HL-60 (cell line): Measurements from ENCODE around the gene TXNDC16.

Source experiments
- DNase-seq, 2 experiments: peaks; one replicate each; pipeline ENCODE4 v3.0.0-alpha.2; 2010 to 2020; ENCODE audit warnings: low read depth in 1 of 2, low spot score in 1 of 2
- H3K27ac ChIP-seq: fragments of 250-450 bp; sonication (Bioruptor Pico); replicated peaks from 2 replicates; pipeline ENCODE4 v1.5.1; 2020; ENCODE audit warnings: mild to moderate bottlenecking, moderate library complexity
- H3K27me3 ChIP-seq: fragments of 250-450 bp; sonication (Bioruptor Pico); 2 replicates; pipeline ENCODE4 v1.5.1; 2021; ENCODE audit warnings: mild to moderate bottlenecking, moderate library complexity; ENCODE audit not compliant: insufficient read depth, poor library complexity, severe bottlenecking
- H3K4me3 ChIP-seq: replicated peaks from 2 replicates; pipeline ENCODE4 v1.5.1; 2011; ENCODE audit warnings: mild to moderate bottlenecking, control low read depth, low read length; ENCODE audit not compliant: insufficient read depth
- GABPA ChIP-seq: IDR thresholded peaks from 2 replicates; pipeline ENCODE4 v1.6.1; 2012; ENCODE audit warnings: low read depth
- POLR2AphosphoS5 ChIP-seq: IDR thresholded peaks from 2 replicates; pipeline ENCODE4 v1.6.1; 2012; ENCODE audit warnings: low read depth
- SPI1 ChIP-seq: IDR thresholded peaks from 2 replicates; pipeline ENCODE4 v1.6.1; 2012; ENCODE audit warnings: low read depth, mild to moderate bottlenecking, borderline replicate concordance
- TF ChIP-seq, protein P1 (sequence below): IDR thresholded peaks from 2 replicates; pipeline ENCODE4 v1.6.1; 2012; ENCODE audit warnings: low read depth; ENCODE audit not compliant: insufficient replicate concordance
- TF ChIP-seq, protein P2 (sequence below): IDR thresholded peaks from one replicate; pipeline ENCODE4 v1.5.1; 2011; ENCODE audit warnings: low read length, control low read depth, inconsistent platforms; ENCODE audit not compliant: insufficient read depth

TXNDC16 gene

DNA sequence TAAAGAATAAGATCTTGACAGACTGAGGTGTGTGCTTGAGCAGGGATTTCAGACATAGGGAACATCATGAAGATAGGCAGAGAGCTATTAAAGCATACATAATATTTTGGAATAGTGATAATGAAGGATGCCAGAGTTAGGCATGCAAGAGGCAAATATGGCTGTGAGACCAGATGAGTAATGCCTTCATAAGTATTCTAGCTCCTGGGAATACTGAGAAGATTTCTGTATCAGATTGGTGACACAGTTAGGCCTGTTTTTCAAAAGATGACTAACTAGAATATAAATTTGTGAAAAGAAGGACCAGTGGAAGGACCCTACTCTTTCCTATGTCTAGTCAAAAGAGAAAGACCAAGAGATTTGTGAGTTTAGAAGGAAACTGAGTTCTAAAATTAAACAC is 108.8 kb downstream of the TXNDC16 start:
- DNase-seq = no peak
- Histone ChIP-seq H3K27me3 (no peaks in the 10 kb centered on the region), H3K4me3 (no peak overlapping the region), H3K27ac (no peak overlapping the region)
- TF ChIP-seq, protein P1, sequence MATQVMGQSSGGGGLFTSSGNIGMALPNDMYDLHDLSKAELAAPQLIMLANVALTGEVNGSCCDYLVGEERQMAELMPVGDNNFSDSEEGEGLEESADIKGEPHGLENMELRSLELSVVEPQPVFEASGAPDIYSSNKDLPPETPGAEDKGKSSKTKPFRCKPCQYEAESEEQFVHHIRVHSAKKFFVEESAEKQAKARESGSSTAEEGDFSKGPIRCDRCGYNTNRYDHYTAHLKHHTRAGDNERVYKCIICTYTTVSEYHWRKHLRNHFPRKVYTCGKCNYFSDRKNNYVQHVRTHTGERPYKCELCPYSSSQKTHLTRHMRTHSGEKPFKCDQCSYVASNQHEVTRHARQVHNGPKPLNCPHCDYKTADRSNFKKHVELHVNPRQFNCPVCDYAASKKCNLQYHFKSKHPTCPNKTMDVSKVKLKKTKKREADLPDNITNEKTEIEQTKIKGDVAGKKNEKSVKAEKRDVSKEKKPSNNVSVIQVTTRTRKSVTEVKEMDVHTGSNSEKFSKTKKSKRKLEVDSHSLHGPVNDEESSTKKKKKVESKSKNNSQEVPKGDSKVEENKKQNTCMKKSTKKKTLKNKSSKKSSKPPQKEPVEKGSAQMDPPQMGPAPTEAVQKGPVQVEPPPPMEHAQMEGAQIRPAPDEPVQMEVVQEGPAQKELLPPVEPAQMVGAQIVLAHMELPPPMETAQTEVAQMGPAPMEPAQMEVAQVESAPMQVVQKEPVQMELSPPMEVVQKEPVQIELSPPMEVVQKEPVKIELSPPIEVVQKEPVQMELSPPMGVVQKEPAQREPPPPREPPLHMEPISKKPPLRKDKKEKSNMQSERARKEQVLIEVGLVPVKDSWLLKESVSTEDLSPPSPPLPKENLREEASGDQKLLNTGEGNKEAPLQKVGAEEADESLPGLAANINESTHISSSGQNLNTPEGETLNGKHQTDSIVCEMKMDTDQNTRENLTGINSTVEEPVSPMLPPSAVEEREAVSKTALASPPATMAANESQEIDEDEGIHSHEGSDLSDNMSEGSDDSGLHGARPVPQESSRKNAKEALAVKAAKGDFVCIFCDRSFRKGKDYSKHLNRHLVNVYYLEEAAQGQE = no peak

DNA sequence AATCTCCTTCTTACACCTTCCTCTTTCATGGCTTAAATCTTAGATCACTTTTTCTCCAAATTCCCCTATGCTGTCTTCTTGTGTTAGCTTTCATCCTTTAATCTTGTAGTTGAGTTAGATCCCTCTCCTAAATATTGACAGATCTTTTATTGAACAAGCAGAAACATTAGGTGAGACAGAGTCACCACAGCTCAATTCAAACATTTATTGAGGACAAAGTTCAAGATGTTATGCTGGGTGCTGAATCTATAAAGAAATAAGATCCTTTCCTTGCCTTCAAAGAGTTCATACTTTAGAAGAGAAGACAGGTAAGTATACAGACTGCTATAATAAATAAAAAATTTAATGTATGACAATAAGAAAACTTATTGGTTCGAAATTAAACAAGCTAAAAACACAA is 109.7 kb downstream of the TXNDC16 start:
- no peak for DNase-seq
- TF ChIP-seq, protein P2, sequence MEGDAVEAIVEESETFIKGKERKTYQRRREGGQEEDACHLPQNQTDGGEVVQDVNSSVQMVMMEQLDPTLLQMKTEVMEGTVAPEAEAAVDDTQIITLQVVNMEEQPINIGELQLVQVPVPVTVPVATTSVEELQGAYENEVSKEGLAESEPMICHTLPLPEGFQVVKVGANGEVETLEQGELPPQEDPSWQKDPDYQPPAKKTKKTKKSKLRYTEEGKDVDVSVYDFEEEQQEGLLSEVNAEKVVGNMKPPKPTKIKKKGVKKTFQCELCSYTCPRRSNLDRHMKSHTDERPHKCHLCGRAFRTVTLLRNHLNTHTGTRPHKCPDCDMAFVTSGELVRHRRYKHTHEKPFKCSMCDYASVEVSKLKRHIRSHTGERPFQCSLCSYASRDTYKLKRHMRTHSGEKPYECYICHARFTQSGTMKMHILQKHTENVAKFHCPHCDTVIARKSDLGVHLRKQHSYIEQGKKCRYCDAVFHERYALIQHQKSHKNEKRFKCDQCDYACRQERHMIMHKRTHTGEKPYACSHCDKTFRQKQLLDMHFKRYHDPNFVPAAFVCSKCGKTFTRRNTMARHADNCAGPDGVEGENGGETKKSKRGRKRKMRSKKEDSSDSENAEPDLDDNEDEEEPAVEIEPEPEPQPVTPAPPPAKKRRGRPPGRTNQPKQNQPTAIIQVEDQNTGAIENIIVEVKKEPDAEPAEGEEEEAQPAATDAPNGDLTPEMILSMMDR = no peak
- no peak for TF ChIP-seq POLR2AphosphoS5
- TF ChIP-seq, protein P1 = no peak
- TF ChIP-seq GABPA = no peak
- TF ChIP-seq SPI1 = no peak
- Histone ChIP-seq H3K4me3 (no peak overlapping the region), H3K27ac (no peak overlapping the region), H3K27me3 (no peaks in the 10 kb centered on the region)

DNA sequence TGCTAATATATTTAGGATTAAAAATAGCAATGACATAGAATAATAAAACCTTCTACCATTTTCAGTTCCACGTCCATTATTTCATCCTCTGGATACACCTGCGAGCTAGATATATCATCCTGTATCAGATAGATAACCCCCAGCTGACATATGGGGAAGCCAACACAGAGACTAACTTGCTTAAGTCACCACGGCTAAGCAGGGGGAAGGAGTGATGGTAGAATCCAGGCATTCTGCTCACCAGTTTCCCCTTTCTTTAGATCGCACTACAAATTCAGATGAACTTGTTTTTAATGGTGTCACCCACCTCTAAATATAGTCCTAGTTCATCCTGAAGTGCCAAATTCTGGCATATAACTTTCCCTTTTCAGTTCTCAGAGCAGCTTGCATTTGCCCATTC is 110.1 kb downstream of the TXNDC16 start:
- TF ChIP-seq, protein P1 = no peak
- TF ChIP-seq, protein P2 = no peak
- TF ChIP-seq GABPA = no peak
- no peak for TF ChIP-seq POLR2AphosphoS5
- no peak for TF ChIP-seq SPI1
- no peaks in the 10 kb centered on the region for H3K27me3 ChIP-seq
- H3K27ac ChIP-seq = no peak overlapping the region
- peak in 1 of 2 experiments; percentile 52 for DNase-seq
- no peak overlapping the region for H3K4me3 ChIP-seq

DNA sequence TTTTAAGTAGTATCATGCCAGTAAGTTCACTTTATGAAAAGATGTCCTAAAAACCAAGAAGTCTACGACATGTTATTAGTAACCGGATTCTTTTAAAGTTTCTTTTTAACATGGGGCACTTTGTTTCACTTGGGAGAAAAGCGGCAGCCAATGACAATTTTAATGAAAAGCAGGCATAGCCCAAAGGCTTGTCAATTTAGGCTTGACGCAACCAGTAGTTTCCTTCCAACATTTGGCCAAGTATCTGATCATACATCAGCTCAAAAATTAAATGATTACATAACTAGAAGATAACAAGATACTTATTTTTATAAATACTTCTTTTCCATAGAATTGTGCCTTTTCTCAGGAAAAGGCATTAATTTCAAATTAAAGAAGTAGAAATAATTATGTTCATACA is 112.8 kb downstream of the TXNDC16 start:
- no peaks in the 10 kb centered on the region for H3K27me3 ChIP-seq
- TF ChIP-seq SPI1 = no peak
- no peak for TF ChIP-seq GABPA
- TF ChIP-seq POLR2AphosphoS5 = no peak
- TF ChIP-seq, protein P1 = no peak
- TF ChIP-seq, protein P2 = no peak
- no peak overlapping the region for H3K27ac ChIP-seq
- DNase-seq = no peak
- no peak overlapping the region for H3K4me3 ChIP-seq
